ENCODE results near the gene C1QTNF9.

DNA sequence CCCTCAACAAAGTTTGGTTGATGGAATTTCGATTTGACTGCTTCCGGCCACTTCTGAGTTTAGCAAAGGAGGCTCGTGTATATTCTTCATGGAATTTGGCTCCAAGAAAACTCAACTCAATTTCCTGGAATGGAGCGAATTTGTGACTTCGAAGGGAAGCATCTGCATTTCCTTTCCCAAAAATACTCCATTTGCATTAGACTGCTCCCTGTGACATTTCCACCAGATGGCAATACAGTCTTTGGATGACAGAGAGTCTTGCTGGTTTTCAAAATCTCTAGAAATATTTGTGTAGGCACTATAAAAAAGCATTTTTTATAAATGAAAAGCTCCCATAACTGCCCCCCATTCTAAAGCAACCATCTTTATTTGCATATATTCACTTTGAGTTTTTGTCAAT, 4.1 kb downstream of the C1QTNF9 start:
- TF ChIP-seq SIN3A (IDR thresholded peaks at IDR 0.05; ENCODE audit: borderline replicate concordance, insufficient read depth, low read depth, low read length), result no peak
- TF ChIP-seq, protein P1, sequence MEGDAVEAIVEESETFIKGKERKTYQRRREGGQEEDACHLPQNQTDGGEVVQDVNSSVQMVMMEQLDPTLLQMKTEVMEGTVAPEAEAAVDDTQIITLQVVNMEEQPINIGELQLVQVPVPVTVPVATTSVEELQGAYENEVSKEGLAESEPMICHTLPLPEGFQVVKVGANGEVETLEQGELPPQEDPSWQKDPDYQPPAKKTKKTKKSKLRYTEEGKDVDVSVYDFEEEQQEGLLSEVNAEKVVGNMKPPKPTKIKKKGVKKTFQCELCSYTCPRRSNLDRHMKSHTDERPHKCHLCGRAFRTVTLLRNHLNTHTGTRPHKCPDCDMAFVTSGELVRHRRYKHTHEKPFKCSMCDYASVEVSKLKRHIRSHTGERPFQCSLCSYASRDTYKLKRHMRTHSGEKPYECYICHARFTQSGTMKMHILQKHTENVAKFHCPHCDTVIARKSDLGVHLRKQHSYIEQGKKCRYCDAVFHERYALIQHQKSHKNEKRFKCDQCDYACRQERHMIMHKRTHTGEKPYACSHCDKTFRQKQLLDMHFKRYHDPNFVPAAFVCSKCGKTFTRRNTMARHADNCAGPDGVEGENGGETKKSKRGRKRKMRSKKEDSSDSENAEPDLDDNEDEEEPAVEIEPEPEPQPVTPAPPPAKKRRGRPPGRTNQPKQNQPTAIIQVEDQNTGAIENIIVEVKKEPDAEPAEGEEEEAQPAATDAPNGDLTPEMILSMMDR (IDR thresholded peaks at IDR 0.05), result peak; percentile 34; the same call in 1 of the 2 replicates
- no peak for TF ChIP-seq REST (IDR thresholded peaks at IDR 0.05; ENCODE audit: insufficient read depth in 1 of 2, low read depth in 2 of 2, low read length in 1 of 2)
- no peak for TF ChIP-seq POLR2AphosphoS5 (IDR thresholded peaks at IDR 0.05; ENCODE audit: low read depth, low read length)
- TF ChIP-seq TCF7L2 (IDR thresholded peaks at IDR 0.05; ENCODE audit: low read depth, low read length), result no peak

All from Panc1 (cell line).